CD4-positive, alpha-beta T cell treated with Interleukin-1 beta for 1 hour (primary cell): ENCODE results near the gene MANSC1.

Experiments used
- DNase-seq, 2 donors: peaks; one replicate each; pipeline ENCODE4 v3.0.0-alpha.2; 2020 to 2022

Gene MANSC1

GRCh38 chr12:12349711-12350665, at the start of gene MANSC1:
MANSC1 (minus strand) TSS chr12:12350242; CDS start chr12:12343314, 6,928 bp downstream.
- peak; percentile 57 to 62 for DNase-seq

- DNase-seq = no peak
These were observed 49.1 kb upstream of the MANSC1 start for GRCh38 chr12:12399161-12399560.

- DNase-seq = no peak
These were observed 48.2 kb upstream of the MANSC1 start for GRCh38 chr12:12398026-12398859.

GRCh38 chr12:12397184-12397583, 47.1 kb upstream of the MANSC1 start:
- DNase-seq = no peak

- DNase-seq = no peak
These were observed 46.7 kb upstream of the MANSC1 start for GRCh38 chr12:12396694-12397093.

GRCh38 chr12:12393171-12393570, 43.1 kb upstream of the MANSC1 start:
- no peak for DNase-seq

GRCh38 chr12:12392413-12392812, 42.4 kb upstream of the MANSC1 start:
- DNase-seq = no peak

GRCh38 chr12:12387501-12387900, 37.5 kb upstream of the MANSC1 start:
- DNase-seq = peak in 1 of 2 donors; percentile 16

GRCh38 chr12:12384571-12385340, 34.7 kb upstream of the MANSC1 start:
- DNase-seq = peak; percentile 31 to 58

GRCh38 chr12:12381982-12382381, 31.9 kb upstream of the MANSC1 start:
- no peak for DNase-seq

GRCh38 chr12:12380949-12381593, 31.0 kb upstream of the MANSC1 start:
- no peak for DNase-seq

GRCh38 chr12:12379831-12380730, 30.0 kb upstream of the MANSC1 start:
- peak; percentile 80 to 87 for DNase-seq

GRCh38 chr12:12378616-12379015, 28.6 kb upstream of the MANSC1 start:
- DNase-seq = peak in 1 of 2 donors; percentile 30

GRCh38 chr12:12376646-12377448, 26.8 kb upstream of the MANSC1 start:
- peak; percentile 44 to 82 for DNase-seq

- no peak for DNase-seq
These were observed 23.1 kb upstream of the MANSC1 start for GRCh38 chr12:12372946-12373722.

- DNase-seq = no peak
These were observed 17.5 kb upstream of the MANSC1 start for GRCh38 chr12:12367482-12367998.

- DNase-seq = no peak
These were observed 16.8 kb upstream of the MANSC1 start for GRCh38 chr12:12366701-12367481.

- no peak for DNase-seq
These were observed 15.9 kb upstream of the MANSC1 start for GRCh38 chr12:12365931-12366431.
